GM19099 (cell line): ENCODE data around the gene TNP1.

Source experiments
- POLR2A ChIP-seq: IDR thresholded peaks from 3 replicates; pipeline ENCODE4 v1.6.1; 2011; ENCODE audit warnings: low read depth; ENCODE audit not compliant: insufficient read length; ENCODE audit errors: extremely low read depth

TNP1 gene

GRCh38 chr2:216858312-216858711, 1.6 kb downstream of the TNP1 start:
- no peak for TF ChIP-seq POLR2A

GRCh38 chr2:216857131-216857550, 2.7 kb downstream of the TNP1 start:
- no peak for TF ChIP-seq POLR2A

GRCh38 chr2:216856406-216857065, 3.3 kb downstream of the TNP1 start:
- TF ChIP-seq POLR2A: no peak

- no peak for TF ChIP-seq POLR2A
Measured at GRCh38 chr2:216855605-216856004, 4.3 kb downstream of the TNP1 start.

- no peak for TF ChIP-seq POLR2A
Measured at GRCh38 chr2:216855079-216855478, 4.8 kb downstream of the TNP1 start.

GRCh38 chr2:216851486-216852090, 8.3 kb downstream of the TNP1 start:
- no peak for TF ChIP-seq POLR2A

GRCh38 chr2:216850665-216851322, 9.1 kb downstream of the TNP1 start:
- no peak for TF ChIP-seq POLR2A

- no peak for TF ChIP-seq POLR2A
Measured at GRCh38 chr2:216849987-216850386, 9.9 kb downstream of the TNP1 start.

GRCh38 chr2:216845426-216845825, 14.4 kb downstream of the TNP1 start:
- no peak for TF ChIP-seq POLR2A

- TF ChIP-seq POLR2A: no peak
Measured at GRCh38 chr2:216842636-216843035, 17.2 kb downstream of the TNP1 start.

- no peak for TF ChIP-seq POLR2A
Measured at GRCh38 chr2:216839688-216840087, 20.2 kb downstream of the TNP1 start.

GRCh38 chr2:216838151-216838550, 21.7 kb downstream of the TNP1 start:
- TF ChIP-seq POLR2A: no peak

GRCh38 chr2:216837740-216838139, 22.1 kb downstream of the TNP1 start:
- no peak for TF ChIP-seq POLR2A

- TF ChIP-seq POLR2A: no peak
Measured at GRCh38 chr2:216833061-216833460, 26.8 kb downstream of the TNP1 start.

- no peak for TF ChIP-seq POLR2A
Measured at GRCh38 chr2:216830346-216830745, 29.5 kb downstream of the TNP1 start.

GRCh38 chr2:216829533-216829932, 30.3 kb downstream of the TNP1 start:
- TF ChIP-seq POLR2A: no peak

GRCh38 chr2:216827073-216827720, 32.7 kb downstream of the TNP1 start:
- no peak for TF ChIP-seq POLR2A

GRCh38 chr2:216822470-216822869, 37.4 kb downstream of the TNP1 start:
- no peak for TF ChIP-seq POLR2A
